GM18858 (cell line): ENCODE measurements around the gene MN1.

Source experiments
- ATAC-seq: cut with Tn5 transposase; IDR thresholded peaks from one replicate; pipeline ENCODE4 v1.9.1; 2021; ENCODE audit not compliant: unreplicated experiment

MN1 gene

GRCh38 chr22:27765706-27766291 is 35.8 kb downstream of the MN1 start:
- no peak for ATAC-seq

- ATAC-seq: no peak
Observed at GRCh38 chr22:27764722-27765236, 36.8 kb downstream of the MN1 start.

- no peak for ATAC-seq
Observed at GRCh38 chr22:27761665-27762064, 39.9 kb downstream of the MN1 start.

GRCh38 chr22:27761000-27761399 is 40.6 kb downstream of the MN1 start:
- no peak for ATAC-seq

- no peak for ATAC-seq
Observed at GRCh38 chr22:27760474-27760873, 41.1 kb downstream of the MN1 start.

- ATAC-seq: no peak
Observed at GRCh38 chr22:27757928-27758525, 43.5 kb downstream of the MN1 start.

- ATAC-seq: no peak
Observed at GRCh38 chr22:27756212-27756660, 45.3 kb downstream of the MN1 start.

- ATAC-seq: no peak
Observed at GRCh38 chr22:27755521-27756211, 45.9 kb downstream of the MN1 start.

- ATAC-seq: no peak
Observed at GRCh38 chr22:27754888-27755480, 46.6 kb downstream of the MN1 start.

- ATAC-seq: no peak
Observed at GRCh38 chr22:27754247-27754887, 47.2 kb downstream of the MN1 start.

GRCh38 chr22:27752771-27753170 is 48.8 kb downstream of the MN1 start:
- no peak for ATAC-seq

- no peak for ATAC-seq
Observed at GRCh38 chr22:27752141-27752540, 49.4 kb downstream of the MN1 start.

GRCh38 chr22:27751277-27752070 is 50.1 kb downstream of the MN1 start:
- ATAC-seq: no peak

GRCh38 chr22:27750584-27751265 is 50.8 kb downstream of the MN1 start:
- ATAC-seq: no peak

GRCh38 chr22:27749597-27750225 is 51.8 kb downstream of the MN1 start:
- ATAC-seq: no peak

- no peak for ATAC-seq
Observed at GRCh38 chr22:27748751-27749191, 52.8 kb downstream of the MN1 start.

- ATAC-seq: no peak
Observed at GRCh38 chr22:27748349-27748748, 53.2 kb downstream of the MN1 start.

GRCh38 chr22:27747396-27748221 is 53.9 kb downstream of the MN1 start:
- ATAC-seq: no peak

- no peak for ATAC-seq
Observed at GRCh38 chr22:27746918-27747317, 54.6 kb downstream of the MN1 start.
